AG09309 (cell line): ENCODE measurements around the gene WDR27.
"Not testable (repeated sequence)": the region's sequence is repeated elsewhere in the genome, so short reads cannot be mapped to it uniquely, and the experiment has no call there.

Experiments used
- DNase-seq: peaks from one replicate; pipeline ENCODE4 v3.0.0-alpha.2; 2010; ENCODE audit warnings: low read depth
- H3K4me3 ChIP-seq: 2 replicates; pipeline ENCODE4 v1.5.1; 2011; ENCODE audit warnings: mild to moderate bottlenecking, low read depth, low read length, moderate library complexity; ENCODE audit not compliant: control insufficient read depth
- TF ChIP-seq, protein P1 (sequence below): IDR thresholded peaks from 2 replicates; pipeline ENCODE4 v1.5.1; 2011; ENCODE audit warnings: mild to moderate bottlenecking, low read depth, low read length, inconsistent platforms; ENCODE audit not compliant: insufficient read depth, control insufficient read depth; ENCODE audit errors: missing control alignments

WDR27 gene

DNA sequence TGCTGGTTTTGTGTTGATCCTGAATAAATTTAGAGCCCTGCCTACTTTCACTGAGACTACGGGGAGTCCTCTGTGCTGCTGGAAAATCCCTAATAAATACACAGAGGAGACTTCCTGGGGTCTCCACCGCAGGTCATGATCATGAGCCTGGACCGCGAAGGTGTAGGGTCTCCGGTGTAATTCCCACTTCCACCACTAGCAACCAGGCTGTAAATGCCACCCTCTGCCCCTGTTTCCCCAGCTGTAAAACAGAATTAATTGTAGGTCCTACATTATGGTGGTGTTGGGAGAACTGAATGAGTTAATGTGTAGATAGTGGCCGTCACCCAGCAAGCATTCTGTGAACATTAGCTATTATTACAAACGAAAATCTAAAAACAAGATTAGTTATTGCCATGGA is 256.6 kb downstream of the WDR27 start:
- TF ChIP-seq, protein P1, sequence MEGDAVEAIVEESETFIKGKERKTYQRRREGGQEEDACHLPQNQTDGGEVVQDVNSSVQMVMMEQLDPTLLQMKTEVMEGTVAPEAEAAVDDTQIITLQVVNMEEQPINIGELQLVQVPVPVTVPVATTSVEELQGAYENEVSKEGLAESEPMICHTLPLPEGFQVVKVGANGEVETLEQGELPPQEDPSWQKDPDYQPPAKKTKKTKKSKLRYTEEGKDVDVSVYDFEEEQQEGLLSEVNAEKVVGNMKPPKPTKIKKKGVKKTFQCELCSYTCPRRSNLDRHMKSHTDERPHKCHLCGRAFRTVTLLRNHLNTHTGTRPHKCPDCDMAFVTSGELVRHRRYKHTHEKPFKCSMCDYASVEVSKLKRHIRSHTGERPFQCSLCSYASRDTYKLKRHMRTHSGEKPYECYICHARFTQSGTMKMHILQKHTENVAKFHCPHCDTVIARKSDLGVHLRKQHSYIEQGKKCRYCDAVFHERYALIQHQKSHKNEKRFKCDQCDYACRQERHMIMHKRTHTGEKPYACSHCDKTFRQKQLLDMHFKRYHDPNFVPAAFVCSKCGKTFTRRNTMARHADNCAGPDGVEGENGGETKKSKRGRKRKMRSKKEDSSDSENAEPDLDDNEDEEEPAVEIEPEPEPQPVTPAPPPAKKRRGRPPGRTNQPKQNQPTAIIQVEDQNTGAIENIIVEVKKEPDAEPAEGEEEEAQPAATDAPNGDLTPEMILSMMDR = peak; percentile 8
- H3K4me3 ChIP-seq = no peak overlapping the region
- DNase-seq = no peak

DNA sequence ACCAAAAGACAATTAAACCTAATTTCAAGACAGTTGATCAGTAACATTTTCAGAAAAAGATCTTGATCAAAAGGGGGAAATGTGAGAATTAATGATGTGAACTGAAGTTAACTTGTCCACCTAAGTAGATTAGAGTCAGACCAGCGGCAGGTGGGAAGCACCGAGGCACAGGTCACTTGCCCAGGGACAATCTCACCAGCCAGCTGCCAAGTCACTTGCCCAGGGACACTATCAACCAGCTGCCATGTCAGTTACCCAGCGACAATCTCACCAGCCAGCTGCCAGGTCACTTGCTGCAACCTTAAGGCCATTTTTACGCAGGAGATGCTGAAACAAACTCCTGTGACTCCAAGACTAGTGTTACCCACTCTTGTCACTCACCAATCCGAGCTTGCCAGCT is 260.5 kb downstream of the WDR27 start:
- H3K4me3 ChIP-seq = no peak overlapping the region
- DNase-seq = no peak
- TF ChIP-seq, protein P1 = no peak

DNA sequence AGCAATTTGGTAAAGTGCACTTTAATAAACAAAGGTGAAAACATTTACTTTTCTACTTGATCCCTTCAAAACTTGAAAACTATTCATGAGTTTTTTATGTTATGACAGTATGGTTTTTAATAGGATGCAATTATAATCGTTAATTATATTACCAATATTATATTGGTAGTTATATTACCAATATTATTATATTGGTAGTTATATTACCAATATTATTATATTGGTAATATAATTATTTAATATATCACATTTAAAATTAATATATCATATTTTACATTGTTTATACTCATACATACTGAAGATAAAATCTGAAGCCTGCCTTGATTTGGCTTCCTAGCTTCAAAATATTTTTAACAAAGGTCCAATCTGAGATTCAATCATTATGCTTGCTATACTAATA is 262.1 kb downstream of the WDR27 start:
- TF ChIP-seq, protein P1 = no peak
- no peak for DNase-seq

DNA sequence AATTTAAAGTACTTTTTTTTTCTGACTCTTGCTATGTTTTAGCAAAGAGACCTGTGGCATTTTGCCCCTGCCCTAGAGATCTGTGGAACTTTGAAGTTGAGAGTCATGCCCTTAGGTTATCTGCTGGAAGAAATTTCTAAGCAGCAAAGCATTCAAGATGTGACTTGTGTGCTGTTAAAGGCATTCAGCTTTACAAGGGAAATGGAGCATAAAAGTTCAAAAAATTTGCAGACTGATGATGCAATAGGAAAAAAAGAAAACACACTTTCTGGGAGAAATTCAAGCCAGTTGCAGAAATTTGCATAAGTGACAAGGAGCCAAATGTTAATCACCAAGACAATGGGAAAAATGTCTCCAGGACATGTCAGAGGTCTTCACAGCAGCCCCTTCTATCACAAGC is 267.3 kb downstream of the WDR27 start:
- H3K4me3 ChIP-seq, DNase-seq: not testable (repeated sequence)

More for the DNA sequence above, 262.1 kb downstream of the WDR27 start:
- H3K4me3 ChIP-seq = no peak overlapping the region

DNA sequence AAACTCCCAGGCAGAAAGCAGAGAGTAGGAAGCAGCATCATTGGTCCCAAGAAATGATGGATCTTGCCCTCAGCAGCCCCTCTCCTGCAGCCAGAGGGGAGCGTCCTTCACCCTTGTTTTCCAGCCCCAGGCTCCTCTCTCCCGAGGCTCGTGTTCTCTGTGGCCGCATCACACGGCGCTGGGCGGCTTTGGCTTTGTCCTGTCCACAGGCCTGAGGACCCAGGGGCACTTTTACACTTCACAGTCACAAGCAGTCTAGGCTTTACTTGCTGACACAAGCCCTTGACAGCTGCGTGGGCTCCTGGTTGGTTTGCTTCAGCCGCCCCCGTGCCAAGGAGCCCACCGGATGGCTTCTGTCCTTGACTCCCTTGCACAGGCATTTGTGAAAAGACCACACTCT is 272.8 kb downstream of the WDR27 start:
- TF ChIP-seq, protein P1 = no peak
- DNase-seq = no peak

DNA sequence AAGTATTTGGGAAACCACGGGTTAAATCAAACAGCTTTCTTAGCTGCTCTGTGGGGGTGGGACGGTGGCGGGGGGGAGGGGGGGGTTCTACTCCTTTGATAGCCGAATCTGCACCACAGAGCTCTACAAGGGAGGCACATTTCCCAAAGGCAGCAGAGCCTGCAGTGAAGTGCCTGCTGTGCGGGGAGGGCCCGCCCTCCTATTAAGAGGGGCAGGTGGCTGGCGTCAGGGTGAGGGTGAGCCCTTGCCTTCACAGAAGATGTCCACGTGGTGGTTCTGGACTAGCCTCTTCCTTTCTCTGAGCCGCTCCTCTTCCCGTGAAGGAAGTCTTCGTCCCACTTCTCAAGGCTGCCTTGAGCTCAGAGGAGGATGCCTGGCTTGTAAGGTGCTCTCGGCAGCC is 273.3 kb downstream of the WDR27 start:
- no peak overlapping the region for H3K4me3 ChIP-seq
- no peak for DNase-seq
- TF ChIP-seq, protein P1 = no peak

More for the DNA sequence above, 272.8 kb downstream of the WDR27 start:
- no peak overlapping the region for H3K4me3 ChIP-seq

DNA sequence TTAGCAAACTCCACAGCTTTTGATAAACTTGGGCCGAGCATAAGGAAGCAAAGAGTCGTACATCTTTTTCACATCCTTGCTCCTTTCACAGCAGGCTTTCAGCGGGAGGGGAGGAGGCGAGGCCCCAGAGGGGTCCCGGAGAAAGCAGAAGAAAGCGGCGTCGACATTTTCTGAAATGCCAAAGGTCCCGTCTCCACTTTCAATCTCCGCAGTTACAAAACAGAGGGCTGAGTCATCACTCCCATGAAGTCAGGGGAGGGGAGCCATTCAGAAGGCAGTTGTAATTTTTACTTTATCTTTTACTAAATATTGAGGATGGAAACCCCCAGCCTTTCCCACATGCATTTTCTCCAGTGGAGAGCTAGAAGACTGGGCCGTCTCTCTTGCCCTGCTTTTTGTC is 274.0 kb downstream of the WDR27 start:
- TF ChIP-seq, protein P1 = no peak
- peak overlapping the region; percentile 11 for H3K4me3 ChIP-seq
- DNase-seq = no peak
